NCI-H1694 treated with DMSO at 0.1 percent for 48 hours (cell line): ENCODE results near the gene CELA2A.
"Not testable (repeated sequence)": the region's sequence is repeated elsewhere in the genome, so short reads cannot be mapped to it uniquely, and the experiment has no call there.

Experiments used
- DNase-seq: peaks from one replicate; lab custom pipeline; 2025; lab: John Stamatoyannopoulos, UW

CELA2A gene

GRCh38 chr1:15468145-15468544, 11.6 kb downstream of the CELA2A start:
- DNase-seq = no peak

DNA sequence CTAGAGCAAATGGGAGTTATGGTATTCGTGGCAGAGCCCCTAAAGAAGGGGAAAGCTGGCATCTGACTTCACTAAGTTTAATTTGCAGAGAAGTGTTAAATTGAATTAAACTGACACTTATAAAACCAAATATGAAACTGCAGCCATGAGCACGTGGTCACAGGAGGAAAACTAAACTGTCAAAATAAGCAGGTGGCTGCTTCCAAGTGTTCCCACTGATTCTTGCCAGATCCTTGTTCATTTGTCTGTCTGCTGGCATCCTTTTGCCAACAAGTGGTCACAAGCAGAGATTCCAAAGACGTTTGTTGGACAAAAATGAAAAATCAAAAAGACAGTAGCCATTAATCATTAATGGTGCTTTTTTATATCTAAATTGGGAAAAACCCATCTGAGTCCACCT, 12.8 kb downstream of the CELA2A start:
- no peak for DNase-seq

DNA sequence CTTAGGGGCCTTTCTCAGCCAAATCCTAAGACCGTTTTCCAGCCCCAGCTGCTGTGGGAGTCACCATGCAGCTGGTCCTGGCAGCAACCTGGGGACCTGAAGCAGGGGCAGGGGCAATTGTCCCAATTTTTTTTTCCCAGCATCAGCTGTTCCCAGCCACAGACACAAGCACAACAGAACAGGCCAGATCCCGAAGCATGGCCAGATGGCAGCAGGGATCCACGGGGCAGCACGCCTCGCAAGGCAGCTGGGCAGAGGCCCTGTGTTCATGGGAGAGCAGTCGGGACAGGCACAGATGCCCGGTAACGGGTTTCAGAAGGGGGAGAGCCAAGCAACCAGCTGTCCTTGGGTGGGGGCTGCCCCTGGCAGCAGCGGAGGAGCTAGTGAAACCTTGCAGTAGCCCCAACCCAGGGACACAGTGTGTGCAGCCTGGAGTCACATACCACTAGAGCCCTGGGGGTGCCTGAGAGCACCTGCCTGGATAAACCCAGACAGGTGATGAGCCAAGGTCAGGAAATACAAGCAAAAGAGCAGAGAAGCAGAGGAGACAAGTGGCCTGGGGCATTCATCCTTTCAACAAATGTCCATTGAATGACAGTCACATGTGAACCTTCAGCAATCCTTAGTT, 13.4 kb downstream of the CELA2A start:
- peak; percentile 65 for DNase-seq

DNA sequence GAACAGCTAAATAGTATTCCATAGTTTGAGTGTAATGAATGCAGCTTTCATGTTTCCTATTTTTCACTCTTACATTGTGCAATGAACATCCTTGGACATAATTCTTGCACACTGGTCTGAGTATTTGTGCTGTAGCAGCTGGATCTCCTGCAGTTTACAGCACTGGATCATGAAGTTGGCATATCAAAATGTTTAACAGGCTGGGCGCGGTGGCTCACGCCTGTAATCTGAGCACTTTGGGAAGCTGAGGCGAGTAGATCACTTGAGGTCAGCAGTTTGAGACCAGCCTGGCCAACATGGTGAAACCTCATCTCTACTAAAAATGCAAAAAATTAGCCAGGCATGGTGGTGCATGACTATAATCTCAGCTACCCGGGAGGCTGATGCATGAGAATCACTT, 14.5 kb downstream of the CELA2A start:
- DNase-seq = not testable (repeated sequence)

DNA sequence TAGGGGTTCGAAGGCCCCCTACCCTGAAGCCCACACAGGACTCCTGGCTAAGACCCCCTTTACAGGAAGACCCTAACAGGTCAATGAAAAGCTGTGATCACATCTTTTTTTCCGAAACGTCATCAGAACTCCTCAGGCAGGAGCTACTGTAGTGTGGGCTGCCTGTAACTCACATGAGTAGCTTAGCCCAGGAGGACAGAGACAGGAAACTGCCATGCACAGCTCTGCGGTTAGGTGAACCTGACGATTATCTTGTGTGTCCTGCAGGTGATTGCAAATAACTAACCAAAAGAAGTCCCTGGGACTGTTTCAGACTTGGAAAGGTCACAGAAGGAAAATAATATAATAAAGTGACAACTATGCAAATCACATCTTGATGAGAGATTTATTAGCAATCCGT, 15.2 kb downstream of the CELA2A start:
- DNase-seq = not testable (repeated sequence)

GRCh38 chr1:15472587-15472986, 16.1 kb downstream of the CELA2A start:
- no peak for DNase-seq

- no peak for DNase-seq
Observed at GRCh38 chr1:15475752-15476314, 19.3 kb downstream of the CELA2A start, which contains the start of gene CELA2B. CELA2B (plus strand) TSS chr1:15476104; CDS start chr1:15476126, 22 bp downstream.

- no peak for DNase-seq
Observed at GRCh38 chr1:15476927-15477326, 20.4 kb downstream of the CELA2A start.

DNA sequence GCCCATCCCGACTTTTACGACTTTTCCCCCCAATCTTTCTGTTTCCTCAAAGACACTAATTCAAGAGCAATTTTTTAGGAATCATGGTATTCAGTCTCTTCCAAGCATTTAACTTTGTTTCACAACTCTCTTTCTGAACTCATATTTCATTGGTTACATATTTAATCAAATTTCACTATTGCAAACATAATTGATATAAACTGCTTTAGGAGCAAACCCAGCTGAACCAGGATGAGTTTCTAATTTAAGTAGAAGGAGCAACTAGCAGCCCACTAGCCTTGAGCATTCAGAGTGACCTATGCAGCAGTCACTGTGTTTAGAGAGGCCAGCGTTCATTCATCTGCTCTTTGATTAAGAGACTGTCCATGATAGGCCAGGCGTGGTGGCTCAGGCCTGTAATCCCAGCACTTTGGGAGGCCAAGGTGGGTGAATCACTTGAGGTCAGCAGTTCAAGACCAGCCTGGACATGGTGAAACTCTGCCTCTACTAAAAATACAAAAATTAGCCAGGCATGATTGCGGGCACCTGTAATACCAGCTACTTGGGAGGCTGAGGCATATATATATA, 21.2 kb downstream of the CELA2A start:
- no peak for DNase-seq

DNA sequence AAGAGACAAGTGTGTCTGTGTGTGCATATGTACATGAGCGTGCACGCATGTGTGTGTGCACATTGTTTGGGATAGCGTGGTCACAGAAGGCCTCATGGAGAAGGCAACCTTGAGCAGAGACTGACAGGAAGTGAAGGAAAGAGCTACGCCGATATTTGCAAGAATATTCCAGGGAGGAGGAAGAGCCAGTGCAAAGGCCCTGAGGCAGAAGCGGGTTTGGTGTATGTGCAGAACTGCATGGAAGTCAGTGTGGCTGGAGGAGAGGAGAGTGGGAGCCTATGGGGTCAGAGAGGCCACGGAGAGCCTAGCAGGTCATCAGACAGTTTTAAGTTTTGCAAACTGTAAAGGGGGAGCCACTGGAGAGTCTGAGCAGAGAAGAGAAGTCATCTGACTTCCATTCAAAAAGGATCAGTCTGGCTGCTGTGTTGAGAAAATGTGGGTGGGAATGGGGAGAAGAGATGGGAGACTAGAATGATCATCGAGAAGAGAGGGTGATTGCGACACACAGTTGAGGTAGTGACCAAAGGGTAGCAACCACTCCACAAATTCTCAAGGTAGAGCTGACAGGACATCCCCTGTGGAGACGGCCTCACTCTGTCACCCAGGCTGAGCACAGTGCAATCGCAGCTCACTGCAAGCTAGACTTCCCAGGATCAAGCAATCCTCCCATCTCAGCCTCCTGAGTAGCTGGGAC, 23.3 kb downstream of the CELA2A start:
- DNase-seq = no peak

DNA sequence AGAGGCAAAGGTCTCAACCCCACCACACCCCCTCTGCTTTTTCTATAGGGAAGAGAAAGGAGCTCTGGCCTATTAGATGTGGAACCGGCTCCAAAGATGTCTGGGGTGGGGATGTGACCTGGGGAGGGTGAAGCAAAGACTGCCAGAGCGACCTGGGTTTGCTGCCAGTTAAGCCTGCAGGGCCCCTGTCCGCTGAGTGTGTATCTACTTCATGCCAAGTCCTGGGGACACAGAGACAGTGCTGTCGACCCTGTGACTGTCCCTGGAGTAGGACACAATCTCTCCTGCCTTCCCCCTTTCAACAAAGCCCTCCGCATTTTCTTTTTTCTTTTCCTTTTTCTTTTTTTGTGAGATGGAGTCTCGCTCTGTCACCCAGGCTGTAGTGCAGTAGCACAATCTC, 25.9 kb downstream of the CELA2A start:
- not testable (repeated sequence) for DNase-seq

GRCh38 chr1:15482983-15483543, 26.5 kb downstream of the CELA2A start:
- DNase-seq = not testable (repeated sequence)

- no peak for DNase-seq
Observed at GRCh38 chr1:15483971-15484370, 27.4 kb downstream of the CELA2A start.

GRCh38 chr1:15484443-15484842, 27.9 kb downstream of the CELA2A start:
- DNase-seq = not testable (repeated sequence)

DNA sequence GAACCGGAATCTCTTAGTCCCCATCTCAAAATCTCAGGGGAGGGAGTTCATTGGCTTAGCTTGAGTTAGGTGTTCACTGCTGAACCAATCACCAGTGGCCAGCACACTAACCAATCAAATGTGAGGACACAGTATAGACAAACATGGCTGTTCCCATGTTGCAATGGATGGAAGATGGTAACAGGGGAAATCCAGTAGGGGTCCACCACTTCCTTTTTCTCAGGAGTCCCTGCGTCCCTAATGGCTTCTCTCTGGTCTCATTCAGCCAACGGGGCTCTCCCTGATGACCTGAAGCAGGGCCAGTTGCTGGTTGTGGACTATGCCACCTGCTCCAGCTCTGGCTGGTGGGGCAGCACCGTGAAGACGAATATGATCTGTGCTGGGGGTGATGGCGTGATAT, 29.1 kb downstream of the CELA2A start:
- no peak for DNase-seq

DNA sequence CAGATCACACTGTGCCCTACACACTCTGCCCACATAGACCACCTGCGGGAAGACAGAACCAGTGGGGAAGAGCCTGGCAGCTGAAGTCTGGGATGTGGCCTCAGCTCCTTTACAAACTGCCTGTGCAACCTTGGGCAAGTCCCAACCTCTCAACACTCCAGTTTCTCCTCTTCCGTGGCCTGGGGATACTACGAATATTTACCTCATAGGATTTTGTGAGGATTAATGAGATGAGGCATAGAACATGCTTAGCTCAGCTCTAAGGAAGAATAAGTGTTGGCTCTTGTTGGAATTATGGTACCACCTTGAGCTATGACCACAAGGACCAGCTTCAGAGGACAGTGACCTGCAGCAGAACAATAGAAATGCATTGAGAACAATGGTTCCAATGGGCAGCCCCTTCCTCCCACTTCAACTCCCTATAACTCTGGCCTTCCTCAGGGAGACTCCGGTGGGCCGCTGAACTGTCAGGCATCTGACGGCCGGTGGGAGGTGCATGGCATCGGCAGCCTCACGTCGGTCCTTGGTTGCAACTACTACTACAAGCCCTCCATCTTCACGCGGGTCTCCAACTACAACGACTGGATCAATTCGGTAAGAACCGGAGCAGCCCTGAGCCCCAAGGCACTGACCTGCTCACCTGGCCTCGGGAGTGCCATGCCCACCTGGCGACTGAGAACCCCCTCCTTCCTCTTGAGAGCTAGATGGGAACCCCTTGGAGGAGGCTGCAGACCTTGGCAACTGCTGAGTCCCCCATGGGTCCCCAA, 30.5 kb downstream of the CELA2A start:
- DNase-seq = not testable (repeated sequence)

DNA sequence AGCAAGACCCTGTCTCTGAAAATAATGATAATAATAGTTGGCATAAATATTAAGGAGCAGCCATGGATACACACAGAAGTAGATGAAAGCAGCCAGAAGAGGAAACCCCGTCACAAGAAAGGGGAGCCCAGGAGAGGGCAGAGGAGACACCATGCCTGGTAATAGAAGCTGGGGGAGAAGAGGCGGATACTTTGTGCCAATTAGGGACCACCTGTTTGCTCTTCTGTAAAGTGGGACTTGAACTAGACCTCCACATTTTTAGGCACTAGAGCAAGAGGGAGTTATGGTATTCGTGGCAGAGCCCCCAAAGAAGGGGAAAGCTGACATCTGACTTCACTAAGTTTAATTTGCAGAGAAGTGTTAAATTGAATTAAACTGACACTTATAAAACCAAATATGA, 31.8 kb downstream of the CELA2A start:
- no peak for DNase-seq

- DNase-seq = peak; percentile 81
Observed at GRCh38 chr1:15489052-15489736, 32.7 kb downstream of the CELA2A start.

DNA sequence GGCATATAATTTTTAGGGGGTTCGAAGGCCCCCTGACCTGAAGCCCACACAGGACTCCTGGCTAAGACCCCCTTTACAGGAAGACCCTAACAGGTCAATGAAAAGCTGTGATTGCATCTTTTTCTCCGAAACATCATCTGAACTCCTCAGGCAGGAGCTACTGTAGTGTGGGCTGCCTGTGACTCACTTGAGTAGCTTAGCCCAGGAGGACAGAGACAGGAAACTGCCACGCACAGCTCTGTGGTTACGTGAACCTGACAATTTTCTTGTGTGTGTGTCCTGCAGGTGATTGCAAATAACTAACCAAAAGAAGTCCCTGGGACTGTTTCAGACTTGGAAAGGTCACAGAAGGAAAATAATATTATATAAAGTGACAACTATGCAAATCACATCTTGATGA, 34.5 kb downstream of the CELA2A start:
- not testable (repeated sequence) for DNase-seq

- DNase-seq = no peak
Observed at GRCh38 chr1:15492596-15492995, 36.1 kb downstream of the CELA2A start.

GRCh38 chr1:15493869-15494390, 37.4 kb downstream of the CELA2A start:
- no peak for DNase-seq
